ENCODE results near the gene IL16.
"Not testable (repeated sequence)": the region's sequence is repeated elsewhere in the genome, so short reads cannot be mapped to it uniquely, and the experiment has no call there.

Gene IL16

DNA sequence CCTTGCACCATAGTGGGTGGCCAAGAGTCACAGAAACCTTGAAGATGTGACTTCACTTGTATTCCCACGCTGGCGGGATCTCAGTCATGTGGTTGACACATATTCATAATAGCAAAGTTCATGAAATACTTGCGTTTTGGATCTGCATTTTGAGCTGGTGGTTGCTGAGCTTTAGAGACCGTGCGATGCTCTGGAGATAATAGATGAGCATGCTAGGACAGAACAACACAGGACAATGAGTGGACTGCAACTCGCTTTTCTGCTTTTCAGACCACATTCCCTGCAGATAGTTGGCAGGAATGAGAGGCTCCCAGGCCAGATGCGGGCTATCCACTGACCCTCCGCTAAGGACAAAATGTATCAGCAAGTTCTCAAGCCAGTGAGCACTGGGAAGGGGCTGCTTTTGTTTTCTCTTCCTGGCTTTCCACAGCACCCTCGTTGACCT lies 141.1 kb downstream of the IL16 start:
- DNase-seq (ENCODE audit: low read depth), result no peak

DNA sequence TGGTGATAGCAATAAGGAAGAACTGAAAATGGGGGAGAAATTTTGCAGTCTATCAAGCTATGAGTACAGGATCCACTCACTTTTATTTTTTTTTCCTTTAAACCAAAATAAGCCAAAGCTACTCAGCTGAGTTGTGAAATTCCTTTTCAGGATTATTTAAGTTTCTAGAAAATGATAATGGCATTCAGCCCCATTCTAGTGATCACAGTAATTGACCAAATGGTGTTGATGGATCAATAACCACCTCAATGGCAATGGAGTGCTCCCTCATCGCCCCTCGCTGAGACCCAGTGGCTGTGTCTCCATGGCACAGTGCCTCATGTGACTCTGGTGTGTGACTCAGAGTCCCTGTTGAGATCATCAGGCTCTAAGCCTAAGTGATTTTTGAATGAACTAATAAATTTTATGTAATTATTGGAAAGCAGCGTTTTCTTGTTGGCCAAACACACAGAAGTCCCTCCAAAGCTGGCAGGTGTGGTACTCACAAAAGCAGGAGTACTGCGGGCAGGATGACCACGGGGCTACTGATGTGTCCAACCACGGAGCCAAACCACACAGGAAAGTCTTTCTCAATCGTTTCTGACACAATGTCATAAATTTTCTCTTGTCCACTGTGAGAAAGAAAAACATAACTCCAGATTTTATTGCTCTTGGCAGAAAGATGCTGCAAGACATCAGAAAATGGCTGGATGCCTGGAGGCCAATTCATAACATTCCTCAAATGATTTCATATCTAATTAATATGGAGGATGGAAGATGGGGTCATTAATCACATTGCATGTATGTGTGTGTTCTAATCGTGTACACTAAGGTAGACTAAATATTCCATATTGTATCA lies 141.7 kb downstream of the IL16 start:
- no peak for DNase-seq (ENCODE audit: low read depth)

DNA sequence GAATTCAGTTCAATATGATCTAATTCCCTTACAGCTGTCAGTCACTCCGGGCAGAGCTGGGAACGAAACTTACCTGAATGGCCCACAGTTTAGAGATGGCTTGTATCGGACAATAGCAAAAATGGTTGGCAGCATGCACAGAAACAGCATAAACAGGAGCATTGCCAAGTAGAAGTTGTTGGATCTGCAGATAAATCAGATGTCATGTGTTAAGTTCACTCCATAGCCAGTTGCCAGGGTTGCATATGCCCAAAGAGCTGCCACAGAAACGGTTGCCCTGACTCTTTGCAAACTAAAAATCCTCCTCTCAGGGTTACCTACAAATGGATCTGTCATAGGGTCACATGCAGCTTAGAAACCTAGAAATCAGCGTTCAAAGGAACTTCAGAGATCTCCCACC lies 142.6 kb downstream of the IL16 start:
- DNase-seq (ENCODE audit: low read depth), result no peak

DNA sequence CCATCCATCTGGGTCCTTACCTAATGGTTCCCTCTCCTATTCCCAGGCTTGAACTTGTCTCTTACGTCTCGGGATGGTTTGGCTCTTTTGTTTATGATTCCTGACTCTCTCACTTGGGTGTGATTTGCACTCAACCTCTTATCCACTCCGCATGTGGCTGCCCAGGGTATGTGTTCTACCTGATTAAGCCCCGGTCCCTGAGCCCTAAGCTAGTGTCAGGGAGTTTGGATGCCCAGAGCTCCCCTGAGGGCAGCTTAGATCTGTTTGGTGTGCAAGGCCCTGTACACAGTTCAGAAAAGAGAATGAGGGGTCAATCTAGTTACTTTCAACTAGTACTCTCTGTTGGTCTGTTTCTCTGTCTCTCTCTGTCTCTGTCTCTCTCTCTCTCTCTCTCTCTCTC lies 143.2 kb downstream of the IL16 start:
- DNase-seq (ENCODE audit: low read depth), result no peak

DNA sequence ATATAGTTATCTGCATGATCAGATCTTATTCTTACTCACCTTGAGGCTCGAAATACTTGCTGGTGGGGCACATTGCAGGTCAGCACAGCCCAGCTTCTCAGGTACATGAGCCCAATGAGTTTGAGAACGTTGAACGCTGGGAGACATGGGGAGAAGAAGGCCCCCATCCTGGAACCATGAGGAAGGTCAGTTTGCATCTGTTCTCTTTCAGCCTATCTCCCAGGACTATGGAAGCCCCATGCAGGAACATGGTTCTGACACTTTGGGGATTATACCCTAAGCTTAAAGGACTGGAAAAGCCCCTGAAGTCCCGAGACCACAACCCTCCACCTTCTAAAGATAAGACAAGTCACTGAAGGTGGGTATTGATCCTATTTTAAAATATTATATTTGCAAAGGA lies 144.7 kb downstream of the IL16 start:
- no peak for DNase-seq (ENCODE audit: low read depth)

DNA sequence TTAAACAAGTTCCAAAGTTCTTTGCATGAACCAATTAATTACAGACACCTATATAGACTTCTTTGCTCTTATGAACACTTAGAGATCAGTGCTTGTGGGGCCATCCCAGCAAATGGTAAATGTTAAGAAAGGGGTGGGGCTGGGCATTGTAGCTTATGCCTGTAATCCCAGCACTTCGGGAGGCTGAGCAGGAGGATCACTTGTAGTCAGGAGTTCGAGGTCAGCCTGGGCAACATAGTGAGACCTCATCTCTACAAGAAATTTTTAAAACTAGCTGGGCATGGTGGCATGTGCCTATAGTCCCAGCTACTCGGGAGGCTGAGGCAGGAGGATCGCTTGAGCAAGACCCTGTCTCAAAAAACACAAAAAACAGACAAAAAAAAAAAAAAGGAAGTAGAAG lies 146.7 kb downstream of the IL16 start:
- no peak for DNase-seq (ENCODE audit: low read depth)

DNA sequence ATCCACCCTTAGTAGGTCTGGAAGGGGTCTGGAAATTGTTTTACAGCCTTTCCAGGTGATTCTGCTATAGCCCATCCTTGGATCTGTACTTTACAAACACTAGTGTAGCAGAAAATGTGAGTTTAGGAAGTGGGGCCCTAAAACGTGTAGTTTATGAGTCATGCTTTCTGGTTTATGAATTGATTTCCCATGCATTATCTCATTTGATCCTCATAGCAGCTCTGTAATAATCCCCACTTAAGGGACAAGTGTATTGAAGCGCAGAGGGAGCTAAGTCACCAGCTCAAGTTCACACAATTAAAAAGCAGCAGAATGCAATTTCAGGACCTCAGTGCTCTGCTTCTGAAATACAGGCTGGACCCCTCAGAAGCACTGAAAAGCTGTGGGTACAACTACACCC lies 149.9 kb downstream of the IL16 start:
- DNase-seq (ENCODE audit: low read depth), result no peak

DNA sequence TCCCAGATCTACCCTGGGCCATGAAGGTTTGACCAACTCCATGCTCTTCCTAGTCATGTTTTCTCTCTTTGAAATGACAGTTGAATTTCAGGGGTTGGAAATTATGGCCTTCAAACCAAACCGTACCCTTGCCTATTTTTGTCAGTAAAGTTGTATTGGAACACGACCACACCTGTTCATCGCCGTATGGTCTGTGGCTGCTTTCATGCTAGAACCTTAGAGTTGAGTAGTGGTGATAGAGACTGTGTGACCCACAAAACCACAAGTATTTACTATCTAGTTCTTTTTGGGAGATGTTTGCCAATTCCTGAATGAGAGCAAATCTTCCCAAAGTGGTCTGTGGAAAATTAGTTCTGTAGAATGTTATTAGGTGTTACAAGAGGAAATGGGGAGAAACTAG lies 151.2 kb downstream of the IL16 start:
- DNase-seq (ENCODE audit: low read depth), result no peak

DNA sequence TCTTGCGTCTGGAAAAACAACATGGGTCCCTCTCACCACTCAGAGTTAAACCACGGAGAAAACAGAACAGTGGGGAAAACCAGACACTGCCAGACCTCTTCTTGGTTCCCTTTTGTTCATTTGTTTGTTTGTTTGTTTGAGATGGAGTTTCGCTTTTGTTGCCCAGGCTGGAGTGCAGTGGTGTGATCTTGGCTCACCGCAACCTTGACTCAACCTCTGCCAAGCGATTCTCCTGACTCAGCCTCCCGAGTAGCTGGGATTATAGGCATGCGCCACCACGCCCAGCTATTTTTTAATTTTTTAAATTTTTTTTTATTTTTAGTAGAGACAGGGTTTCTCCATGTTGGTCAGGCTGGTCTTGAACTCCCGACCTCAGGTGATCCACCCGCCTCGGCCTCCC lies 152.0 kb downstream of the IL16 start:
- not testable (repeated sequence) for DNase-seq (ENCODE audit: low read depth)

DNA sequence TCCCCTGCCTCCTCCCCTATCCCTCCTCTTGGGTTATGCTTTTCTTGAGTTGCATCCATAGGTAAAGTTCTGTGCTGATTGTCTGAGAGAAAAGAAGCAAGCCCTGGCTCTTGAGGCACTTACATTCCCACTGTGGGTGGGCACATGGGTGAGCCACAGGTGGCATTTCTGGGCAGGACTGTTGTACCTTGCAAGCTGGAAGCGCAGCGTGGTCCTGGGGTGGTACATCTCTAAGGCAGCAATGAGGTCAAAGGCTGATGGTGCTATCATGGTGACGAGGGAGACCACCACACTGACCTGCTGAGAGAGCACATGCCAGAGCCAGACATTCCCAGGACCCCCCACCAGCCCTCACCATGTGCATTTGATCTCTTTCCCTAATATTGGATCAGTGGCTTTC lies 152.6 kb downstream of the IL16 start:
- no peak for DNase-seq (ENCODE audit: low read depth)

DNA sequence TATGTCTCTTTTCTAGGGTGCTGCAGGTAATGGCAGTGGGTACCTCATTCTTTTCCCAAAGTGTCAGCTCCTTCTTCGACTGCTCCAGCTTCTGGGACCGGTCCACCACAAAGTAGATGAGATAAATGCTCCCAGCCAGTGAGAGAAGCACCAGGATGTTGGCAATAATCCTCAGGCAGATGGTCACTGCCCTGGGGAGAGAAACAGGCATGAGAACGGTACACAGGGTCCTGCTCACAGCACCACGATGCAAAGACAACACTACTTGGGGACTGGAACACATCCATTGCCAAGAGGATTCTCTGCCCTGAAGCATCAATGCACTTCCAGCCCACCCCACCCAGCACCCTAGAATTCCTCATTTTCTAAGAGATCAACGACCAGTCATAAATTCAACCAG lies 155.0 kb downstream of the IL16 start:
- DNase-seq (ENCODE audit: low read depth), result no peak

DNA sequence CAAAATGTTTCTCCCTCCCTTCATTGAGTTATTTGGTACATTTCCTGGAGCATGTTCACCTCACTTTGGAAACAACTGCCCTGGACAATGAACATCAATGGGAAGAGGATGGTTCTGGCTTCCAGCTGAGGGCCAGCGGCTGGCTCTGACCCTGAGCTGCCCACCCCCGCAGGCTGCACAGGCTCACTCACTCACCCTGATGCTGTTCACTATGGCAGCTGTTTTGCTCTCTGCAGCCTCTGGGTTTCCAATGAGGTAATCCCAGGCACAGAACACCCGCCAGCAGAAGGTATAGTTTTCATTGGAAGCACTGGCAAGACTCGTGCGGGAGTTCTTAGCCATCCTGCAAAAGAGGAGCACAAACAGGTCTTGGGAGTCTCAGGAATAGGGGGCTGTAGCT lies 159.6 kb downstream of the IL16 start:
- DNase-seq (ENCODE audit: low read depth), result no peak

DNA sequence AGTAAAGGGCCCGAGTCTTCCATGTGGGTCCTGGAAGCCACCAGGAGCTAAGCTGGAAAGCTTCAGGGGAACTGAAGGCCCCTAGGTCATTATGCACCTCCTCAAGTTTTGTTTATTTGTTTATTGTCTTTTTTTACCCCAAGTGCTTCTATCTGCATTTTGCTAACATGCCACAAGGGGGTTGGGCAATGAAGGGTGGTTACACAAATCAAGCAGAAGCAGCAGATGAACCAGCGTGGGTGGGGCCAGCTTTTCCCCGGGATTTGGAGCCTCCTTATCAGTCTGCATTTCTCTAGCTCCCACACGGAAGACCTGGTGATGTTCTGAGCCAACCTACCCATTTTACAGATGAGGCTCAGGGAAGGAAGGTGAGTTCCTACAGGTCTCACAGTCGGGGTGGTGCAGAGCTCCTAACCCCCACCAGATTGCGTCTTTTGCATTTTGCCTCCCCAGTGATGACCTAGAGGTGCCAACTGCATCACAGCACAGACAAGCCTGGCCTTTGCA lies 160.6 kb downstream of the IL16 start:
- DNase-seq (ENCODE audit: low read depth), result no peak

DNA sequence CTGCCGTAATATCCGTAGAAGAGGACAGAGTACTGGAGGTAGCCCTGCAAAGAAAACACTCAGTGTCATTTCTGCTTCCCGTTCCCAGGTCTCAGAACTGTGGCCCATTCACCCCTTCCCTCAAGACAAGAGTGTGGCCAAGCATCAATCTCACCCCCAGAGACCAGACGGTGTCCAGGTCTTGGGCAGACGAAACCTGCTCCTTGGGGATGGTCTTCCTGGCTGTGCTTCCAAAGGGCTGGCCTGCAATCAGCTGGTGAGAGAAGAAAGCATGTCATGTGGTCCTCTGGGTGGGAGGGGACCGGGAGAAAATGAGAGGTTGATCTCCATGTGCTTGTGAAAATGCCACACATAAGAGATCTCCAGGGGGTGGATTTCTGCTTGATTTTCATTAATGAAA lies 161.6 kb downstream of the IL16 start:
- DNase-seq (ENCODE audit: low read depth), result no peak

DNA sequence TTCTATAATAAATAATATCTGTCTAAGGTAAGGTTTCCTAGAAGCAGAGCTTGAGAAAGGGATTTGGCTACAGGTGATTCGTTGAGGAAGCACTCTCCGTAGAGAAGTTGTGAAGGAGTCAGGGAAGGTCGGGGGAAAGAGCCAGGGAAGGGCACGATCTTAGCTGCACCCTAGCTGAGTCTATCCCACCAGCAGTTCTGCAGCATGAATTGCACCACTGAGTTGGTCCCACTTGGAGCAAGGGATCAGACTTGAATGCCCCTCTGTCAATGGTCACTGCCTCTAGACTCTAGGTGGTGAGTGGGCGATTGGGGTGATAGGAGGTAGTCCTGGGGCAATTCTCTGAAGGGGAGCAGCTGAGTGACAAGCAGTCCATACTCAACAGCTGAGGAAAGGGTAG lies 163.8 kb downstream of the IL16 start:
- DNase-seq (ENCODE audit: low read depth), result no peak

DNA sequence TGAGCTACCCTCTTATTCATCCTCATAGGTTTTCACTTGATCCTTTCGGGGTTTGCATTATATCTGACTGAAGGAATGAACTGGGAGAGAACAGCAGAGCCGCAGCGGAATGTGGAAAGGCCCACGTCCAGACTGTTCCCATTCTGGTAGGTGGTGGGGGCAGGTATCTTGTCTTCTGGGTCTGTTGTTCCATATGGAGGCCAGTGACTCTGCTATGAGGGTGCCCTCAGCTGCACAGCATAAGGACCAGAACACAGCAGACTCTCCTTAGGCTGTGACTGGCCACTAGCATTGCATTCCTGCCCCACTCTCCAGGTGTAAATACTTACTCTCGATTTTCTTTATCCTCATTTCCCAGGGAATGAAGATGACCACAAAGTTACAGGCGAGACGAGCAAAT lies 165.2 kb downstream of the IL16 start:
- DNase-seq (ENCODE audit: low read depth), result no peak

DNA sequence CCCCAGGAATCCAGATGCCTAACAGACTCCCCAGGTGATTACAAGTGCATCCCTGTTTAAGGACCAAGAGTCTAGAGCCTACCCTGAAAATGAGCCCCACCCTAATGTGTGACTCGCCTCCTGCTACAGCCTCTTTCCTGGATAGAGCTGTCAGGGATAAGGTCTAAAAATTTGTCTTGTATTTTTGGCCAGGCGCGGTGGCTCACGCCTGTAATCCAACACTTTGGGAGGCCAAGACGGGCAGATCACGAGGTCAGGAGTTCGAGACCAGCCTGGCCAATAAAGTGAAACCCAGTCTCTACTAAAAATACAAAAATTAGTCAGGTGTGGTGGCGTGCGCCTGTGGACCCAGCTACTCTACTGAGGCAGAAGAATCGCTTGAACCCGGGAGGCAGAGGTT lies 166.1 kb downstream of the IL16 start:
- DNase-seq (ENCODE audit: low read depth), result no peak

DNA sequence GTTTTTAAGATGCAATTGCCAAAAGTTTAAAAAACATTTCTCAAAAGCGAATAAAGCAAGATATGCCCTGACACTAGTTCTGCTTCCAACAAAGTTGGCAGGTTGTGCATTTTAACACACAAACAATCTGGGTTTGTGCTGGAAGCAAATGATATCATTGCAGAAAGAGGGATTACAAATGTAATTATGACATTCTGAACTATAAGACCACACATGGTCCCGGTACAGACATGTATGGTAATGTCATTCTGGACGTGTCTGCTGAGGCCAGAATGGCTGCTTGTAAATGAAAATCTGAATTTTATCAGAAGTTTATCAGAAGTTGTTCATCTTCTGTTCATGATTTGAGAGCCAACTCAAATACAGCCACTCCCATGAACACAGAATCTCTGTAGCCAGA lies 166.6 kb downstream of the IL16 start:
- DNase-seq (ENCODE audit: low read depth), result no peak

All from activated T-cell treated with anti-CD3 and anti-CD28 coated beads for 48 hours (primary cell).